ENCODE results near the gene TSSK3.
"Not testable (repeated sequence)": the region's sequence is repeated elsewhere in the genome, so short reads cannot be mapped to it uniquely, and the experiment has no call there.

The TSSK3 gene

DNA sequence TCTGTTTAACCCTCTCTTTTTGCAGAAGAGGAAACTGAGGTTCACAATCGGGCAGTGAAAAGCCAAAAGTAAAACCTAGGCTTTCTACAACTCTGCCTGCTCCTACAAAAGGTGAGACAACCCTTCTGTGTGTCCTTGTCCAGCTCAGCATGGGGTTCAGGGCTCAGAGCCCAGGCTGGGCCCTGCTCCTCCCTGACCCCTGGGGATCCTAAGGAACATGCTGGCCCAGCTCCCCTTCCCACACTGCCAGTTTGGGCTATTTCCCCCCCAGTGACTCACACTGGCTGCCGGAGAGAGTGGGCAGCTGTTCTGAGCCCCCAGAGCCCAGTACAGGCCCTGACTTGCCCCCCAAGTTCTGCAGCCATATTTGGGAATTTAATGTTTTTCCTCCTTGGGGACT, 8.9 kb upstream of the TSSK3 start:
- Histone ChIP-seq H3K4me1 (no peaks in the 10 kb centered on the region), H3K9me3 (ENCODE audit: control insufficient read depth, low read length) (no peaks in the 10 kb centered on the region), H3K27me3 (ENCODE audit: control insufficient read depth, insufficient read depth, low read length) (no peaks in the 10 kb centered on the region), H3K9ac (no peak overlapping the region), H3K36me3 (ENCODE audit: control insufficient read depth, insufficient read depth, low read length) (no peaks in the 10 kb centered on the region), H3K27ac (no peak overlapping the region), H3K4me2 (ENCODE audit: low read length) (no peak overlapping the region), H3K79me2 (no peaks in the 10 kb centered on the region), H3K4me3 (ENCODE audit: low read depth, low read length) (no peak overlapping the region), H2AFZ (no peak overlapping the region)
- TF ChIP-seq, protein P1, sequence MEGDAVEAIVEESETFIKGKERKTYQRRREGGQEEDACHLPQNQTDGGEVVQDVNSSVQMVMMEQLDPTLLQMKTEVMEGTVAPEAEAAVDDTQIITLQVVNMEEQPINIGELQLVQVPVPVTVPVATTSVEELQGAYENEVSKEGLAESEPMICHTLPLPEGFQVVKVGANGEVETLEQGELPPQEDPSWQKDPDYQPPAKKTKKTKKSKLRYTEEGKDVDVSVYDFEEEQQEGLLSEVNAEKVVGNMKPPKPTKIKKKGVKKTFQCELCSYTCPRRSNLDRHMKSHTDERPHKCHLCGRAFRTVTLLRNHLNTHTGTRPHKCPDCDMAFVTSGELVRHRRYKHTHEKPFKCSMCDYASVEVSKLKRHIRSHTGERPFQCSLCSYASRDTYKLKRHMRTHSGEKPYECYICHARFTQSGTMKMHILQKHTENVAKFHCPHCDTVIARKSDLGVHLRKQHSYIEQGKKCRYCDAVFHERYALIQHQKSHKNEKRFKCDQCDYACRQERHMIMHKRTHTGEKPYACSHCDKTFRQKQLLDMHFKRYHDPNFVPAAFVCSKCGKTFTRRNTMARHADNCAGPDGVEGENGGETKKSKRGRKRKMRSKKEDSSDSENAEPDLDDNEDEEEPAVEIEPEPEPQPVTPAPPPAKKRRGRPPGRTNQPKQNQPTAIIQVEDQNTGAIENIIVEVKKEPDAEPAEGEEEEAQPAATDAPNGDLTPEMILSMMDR (IDR thresholded peaks at IDR 0.05): no peak

DNA sequence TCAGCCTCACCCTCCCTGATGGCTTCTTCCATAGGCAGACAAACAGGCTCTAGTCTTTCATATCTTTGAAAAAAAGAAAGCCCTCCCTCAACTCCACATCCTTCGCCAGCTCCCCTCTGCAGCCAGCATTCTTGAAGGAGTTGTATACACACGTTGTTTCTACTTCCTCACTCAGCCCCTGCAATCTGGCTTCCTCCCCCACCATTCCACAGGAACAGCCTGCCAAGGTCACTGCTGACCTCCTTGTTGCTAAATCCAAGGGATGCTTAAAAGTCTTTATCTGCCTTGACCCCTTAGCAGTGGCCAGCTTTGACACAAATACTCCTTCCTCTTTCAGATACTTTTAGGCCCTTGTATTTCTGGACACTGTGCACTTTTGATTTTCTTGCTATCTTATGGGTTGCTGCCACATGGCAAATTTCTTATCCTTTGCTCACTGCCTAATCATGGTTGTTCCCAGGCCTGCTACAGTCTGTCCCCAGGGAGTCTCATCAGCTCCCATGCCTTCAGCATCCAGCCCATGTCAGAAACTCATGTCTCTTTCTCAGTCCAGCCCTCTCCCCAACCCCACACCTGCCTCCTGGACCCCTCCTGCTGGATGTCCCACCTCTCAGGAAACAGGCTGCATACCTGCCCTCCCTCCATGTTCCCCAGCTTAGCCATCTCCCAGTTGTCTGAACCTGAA, 8.3 kb upstream of the TSSK3 start:
- no peak overlapping the region for H3K4me3 ChIP-seq (ENCODE audit: low read depth, low read length)

DNA sequence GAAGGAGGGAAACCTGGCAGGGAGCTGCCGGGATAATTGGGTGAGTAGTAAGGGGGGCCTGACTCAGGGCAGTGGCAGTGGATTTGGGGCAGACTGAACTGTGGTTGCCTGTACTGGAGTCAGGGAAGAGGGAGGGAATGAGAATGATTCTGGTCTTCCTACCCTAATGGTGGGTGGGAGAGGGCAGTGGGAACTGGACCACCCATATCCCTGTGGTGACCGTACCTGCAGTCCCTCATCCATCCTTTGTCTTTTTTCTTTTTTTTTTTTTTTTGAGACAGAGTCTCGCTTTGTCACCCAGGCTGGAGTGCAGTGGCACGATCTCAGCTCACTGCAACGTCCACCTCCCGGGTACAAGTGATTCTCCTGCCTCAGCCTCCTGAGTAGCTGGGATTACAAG, 6.6 kb upstream of the TSSK3 start:
- H3K36me3 ChIP-seq (ENCODE audit: control insufficient read depth, insufficient read depth, low read length); H2AFZ ChIP-seq; H3K9ac ChIP-seq; H3K4me3 ChIP-seq (ENCODE audit: low read depth, low read length); H3K4me1 ChIP-seq; H3K9me3 ChIP-seq (ENCODE audit: control insufficient read depth, low read length); H3K4me2 ChIP-seq (ENCODE audit: low read length); H3K79me2 ChIP-seq; H3K27me3 ChIP-seq (ENCODE audit: control insufficient read depth, insufficient read depth, low read length); H3K27ac ChIP-seq: not testable (repeated sequence)

More for the DNA sequence above, 8.3 kb upstream of the TSSK3 start:
- Histone ChIP-seq H3K9ac (no peak overlapping the region), H3K27ac (no peak overlapping the region), H3K27me3 (ENCODE audit: control insufficient read depth, insufficient read depth, low read length) (no peaks in the 10 kb centered on the region), H3K4me1 (no peaks in the 10 kb centered on the region), H3K36me3 (ENCODE audit: control insufficient read depth, insufficient read depth, low read length) (no peaks in the 10 kb centered on the region), H3K4me2 (ENCODE audit: low read length) (no peak overlapping the region), H3K9me3 (ENCODE audit: control insufficient read depth, low read length) (no peaks in the 10 kb centered on the region), H2AFZ (no peak overlapping the region), H3K79me2 (no peaks in the 10 kb centered on the region)
- TF ChIP-seq, protein P1 (IDR thresholded peaks at IDR 0.05): no peak

DNA sequence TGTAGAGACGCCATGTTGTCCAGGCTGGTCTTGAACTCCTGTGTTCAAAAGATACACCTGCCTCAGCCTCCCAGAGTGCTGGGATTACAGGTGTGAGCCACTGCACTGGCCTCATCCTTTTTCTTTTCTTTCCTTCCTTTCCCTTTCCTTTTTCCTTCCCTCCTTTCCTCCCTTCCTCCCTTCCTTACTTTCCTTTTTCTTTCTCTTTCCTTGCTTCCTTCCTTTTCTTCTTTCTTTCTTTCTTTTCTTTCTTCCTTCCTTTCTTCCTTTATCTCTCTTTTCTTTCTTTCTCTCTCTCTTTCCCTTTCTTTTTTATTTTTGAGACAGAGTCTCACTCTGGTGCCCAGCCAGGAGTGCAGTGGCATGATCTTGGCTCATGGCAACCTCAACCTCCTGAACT, 5.9 kb upstream of the TSSK3 start:
- no peaks in the 10 kb centered on the region for H3K79me2 ChIP-seq
- no peaks in the 10 kb centered on the region for H3K4me1 ChIP-seq
- H3K4me3 ChIP-seq (ENCODE audit: low read depth, low read length): no peak overlapping the region
- H2AFZ ChIP-seq: no peak overlapping the region
- H3K9ac ChIP-seq: no peak overlapping the region
- TF ChIP-seq, protein P1 (IDR thresholded peaks at IDR 0.05): no peak
- H3K4me2 ChIP-seq (ENCODE audit: low read length): no peak overlapping the region
- H3K27ac ChIP-seq: no peak overlapping the region
- no peaks in the 10 kb centered on the region for H3K36me3 ChIP-seq (ENCODE audit: control insufficient read depth, insufficient read depth, low read length)
- H3K27me3 ChIP-seq (ENCODE audit: control insufficient read depth, insufficient read depth, low read length): no peaks in the 10 kb centered on the region
- H3K9me3 ChIP-seq (ENCODE audit: control insufficient read depth, low read length): no peaks in the 10 kb centered on the region

DNA sequence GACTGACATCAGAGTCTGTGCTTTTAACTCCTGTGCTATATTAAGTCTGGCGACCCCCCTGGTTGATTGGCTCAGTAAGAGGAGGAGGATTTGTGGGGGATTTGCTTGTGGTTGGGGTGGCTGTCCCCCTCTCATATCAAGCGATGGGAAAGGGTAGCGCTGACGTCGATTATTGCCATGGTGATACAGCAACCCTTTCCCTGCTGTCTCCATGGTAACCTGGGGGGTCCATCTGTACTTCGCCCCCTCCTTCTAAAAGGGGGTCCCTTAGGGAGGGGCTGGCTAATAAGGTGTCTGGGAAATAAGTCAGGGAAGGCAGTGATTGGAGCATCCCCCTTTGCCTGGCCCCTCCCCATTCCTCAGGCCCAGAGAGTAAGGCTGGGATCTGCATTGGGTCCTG, 4.7 kb upstream of the TSSK3 start:
- Histone ChIP-seq H3K9me3 (ENCODE audit: control insufficient read depth, low read length) (no peaks in the 10 kb centered on the region), H3K27me3 (ENCODE audit: control insufficient read depth, insufficient read depth, low read length) (no peaks in the 10 kb centered on the region), H3K4me3 (ENCODE audit: low read depth, low read length) (no peak overlapping the region), H2AFZ (no peak overlapping the region), H3K9ac (no peak overlapping the region), H3K36me3 (ENCODE audit: control insufficient read depth, insufficient read depth, low read length) (no peaks in the 10 kb centered on the region), H3K4me1 (no peaks in the 10 kb centered on the region), H3K4me2 (ENCODE audit: low read length) (no peak overlapping the region), H3K79me2 (no peaks in the 10 kb centered on the region), H3K27ac (no peak overlapping the region)
- TF ChIP-seq, protein P1 (IDR thresholded peaks at IDR 0.05): no peak

All from parathyroid adenoma (tissue), 2 donors.